GM18517 (cell line): ENCODE measurements around the gene BCORL1.

Source experiments
- ATAC-seq: cut with Tn5 transposase; IDR thresholded peaks from one replicate; pipeline ENCODE4 v1.9.1; 2021; ENCODE audit warnings: mild to moderate bottlenecking, moderate library complexity; ENCODE audit not compliant: unreplicated experiment

Gene BCORL1

DNA sequence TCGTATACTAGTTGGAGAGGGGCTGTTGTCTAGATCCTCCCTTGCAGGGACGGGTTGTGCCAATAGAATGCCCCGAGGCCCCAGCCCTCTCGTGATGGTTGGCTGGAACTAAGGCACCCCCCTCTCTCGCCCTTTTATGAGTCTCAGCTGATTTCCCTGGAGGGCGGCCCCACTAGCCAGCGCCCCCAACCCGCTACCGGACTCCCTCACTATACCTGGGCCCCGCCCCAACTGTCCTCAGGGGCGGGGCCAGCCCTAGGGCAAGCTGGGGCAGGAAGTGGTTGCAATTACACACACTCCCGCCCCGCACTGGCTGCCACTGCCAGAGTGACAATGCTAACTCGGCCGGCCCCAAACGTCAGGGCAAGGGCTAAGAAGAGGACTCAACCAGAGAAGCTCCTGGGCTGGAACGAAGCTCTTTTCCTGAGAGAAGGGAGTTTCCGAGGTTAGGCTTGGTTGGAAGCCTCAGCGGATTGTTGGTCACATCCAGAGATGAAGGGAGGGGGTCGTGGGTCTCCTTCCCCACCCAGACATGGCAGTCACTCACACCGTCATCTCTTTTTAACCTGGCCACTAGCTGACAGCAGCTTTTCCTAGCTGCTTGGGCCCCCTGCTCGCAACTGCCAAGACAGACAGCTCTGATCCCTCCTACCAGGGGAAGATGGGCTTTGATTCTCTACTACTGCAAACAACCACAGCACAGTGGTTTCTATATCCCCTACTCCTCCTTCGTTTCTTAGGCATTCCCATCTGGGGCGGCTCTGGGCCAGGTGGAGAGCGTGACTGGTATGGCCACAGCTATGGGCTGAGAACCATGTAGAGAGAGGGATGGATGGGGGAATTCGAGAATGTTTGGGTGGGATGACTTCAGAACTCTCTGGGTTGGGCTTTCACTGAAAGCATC, 21.0 kb upstream of the BCORL1 start:
- peak; percentile 82 for ATAC-seq

GRCh38 chrX:129963729-129964128, 18.7 kb upstream of the BCORL1 start:
- no peak for ATAC-seq

DNA sequence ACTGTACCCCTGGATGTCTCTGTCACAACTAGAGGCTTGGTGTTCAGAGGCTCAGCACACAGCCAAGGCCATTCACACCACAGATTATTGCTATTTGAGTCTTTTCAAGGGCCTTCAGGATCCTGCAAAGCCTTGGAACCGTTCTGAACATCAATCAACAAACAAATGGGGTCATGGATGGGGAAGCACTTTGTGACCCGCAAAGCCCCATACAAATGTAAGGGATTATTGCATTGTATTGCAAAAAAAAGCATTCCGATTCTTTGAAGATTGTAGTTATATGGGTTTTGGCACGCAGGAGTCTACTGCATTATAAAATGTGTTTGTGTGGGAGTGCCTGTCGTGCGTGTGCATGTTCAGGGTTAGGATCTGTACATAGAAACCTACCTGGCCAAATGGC, 17.3 kb upstream of the BCORL1 start:
- ATAC-seq = no peak

- no peak for ATAC-seq
Observed at GRCh38 chrX:129968968-129969367, 13.5 kb upstream of the BCORL1 start.

GRCh38 chrX:129976441-129976840, 6.0 kb upstream of the BCORL1 start:
- ATAC-seq = no peak

- ATAC-seq = no peak
Observed at GRCh38 chrX:129979207-129979920, 3.1 kb upstream of the BCORL1 start.

GRCh38 chrX:129980001-129980401, 2.4 kb upstream of the BCORL1 start:
- no peak for ATAC-seq

GRCh38 chrX:129980540-129981199, 1.8 kb upstream of the BCORL1 start:
- ATAC-seq = no peak

GRCh38 chrX:129981200-129981553, 1.3 kb upstream of the BCORL1 start:
- no peak for ATAC-seq

GRCh38 chrX:129981752-129982299, 609 bp upstream of the BCORL1 start:
- ATAC-seq = no peak

- ATAC-seq = no peak
Observed at GRCh38 chrX:129983575-129984110, 1.2 kb downstream of the BCORL1 start.

DNA sequence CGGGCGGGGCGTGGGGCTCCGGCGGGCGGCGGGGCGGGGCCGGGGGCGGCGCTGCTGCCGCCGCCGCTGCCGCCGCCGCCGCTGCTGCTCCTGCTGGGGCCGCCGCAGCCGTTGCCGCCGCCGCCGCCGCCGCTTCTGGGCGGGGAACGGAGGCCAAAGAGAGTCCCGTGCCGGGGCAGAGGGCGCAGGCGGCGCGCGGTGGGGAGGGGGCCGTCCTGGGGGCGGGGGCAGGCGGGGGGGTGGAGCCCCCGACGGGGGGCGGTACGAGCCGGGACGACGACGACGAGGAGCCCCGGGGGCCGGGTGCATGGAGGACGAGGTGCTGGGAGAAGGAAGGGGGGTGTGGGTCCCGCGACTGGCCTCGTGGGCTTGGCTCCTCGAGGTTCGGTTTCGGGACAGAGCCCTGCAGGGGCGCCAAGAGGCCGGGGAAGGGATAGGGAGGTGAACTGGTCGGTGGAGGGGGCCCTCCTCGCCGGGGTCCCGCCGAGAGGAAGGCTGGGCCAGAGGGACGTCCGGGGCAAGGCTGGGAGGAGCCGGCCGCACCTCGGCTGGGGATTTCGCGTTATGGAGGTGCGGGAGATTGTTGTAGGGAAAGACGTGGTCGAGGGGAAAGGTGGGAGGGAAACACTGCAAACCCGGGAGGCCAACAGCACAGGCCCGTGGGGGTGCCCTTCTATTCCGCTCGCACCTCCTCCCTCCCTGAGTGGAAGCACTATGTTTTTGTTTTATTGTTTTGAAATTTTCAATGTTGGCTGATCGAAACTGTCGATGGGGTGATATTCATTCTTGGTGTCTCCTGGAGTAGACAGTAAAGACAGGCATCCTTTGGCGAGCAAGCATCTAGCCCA, 1.9 kb downstream of the BCORL1 start:
- no peak for ATAC-seq

DNA sequence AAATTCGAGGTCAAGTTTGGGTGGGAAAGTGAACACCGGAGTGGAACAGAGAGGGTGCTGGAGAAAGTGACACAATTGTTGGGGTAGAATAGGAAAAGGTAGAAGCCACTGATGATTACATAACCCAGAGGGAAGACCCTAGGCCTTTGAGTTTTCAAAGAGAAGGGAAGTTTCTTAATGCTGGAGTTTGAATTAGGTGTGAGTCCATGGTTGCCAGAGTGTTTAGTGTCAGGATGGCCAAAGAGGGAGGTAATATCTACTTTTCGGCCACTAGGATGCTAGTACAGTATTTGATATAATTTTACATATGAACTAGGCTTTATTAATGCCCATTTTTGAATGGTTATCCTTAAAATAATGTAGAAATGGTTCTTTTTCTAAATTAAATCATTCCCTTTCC, 5.4 kb downstream of the BCORL1 start:
- no peak for ATAC-seq

- no peak for ATAC-seq
Observed at GRCh38 chrX:129992181-129992580, 9.7 kb downstream of the BCORL1 start.

DNA sequence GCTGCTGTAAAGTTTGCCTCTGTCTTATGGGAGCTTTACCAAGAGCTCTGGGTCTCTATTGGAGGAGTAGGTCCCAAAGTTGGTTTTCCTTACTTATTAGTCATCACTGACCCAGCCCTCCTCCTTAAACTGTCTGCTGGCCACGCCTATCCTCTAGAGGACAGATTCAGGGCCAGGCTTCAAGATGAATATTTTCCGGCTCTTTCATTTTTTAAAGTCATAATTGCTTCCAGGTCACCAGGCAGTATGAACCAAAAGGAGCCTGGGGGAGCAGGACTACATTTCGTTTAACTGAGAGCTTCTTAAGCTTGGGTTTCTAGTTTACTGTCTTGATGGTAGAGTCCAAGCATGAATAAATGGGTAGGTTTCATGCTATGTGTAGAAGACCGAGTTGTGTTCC, 13.7 kb downstream of the BCORL1 start:
- ATAC-seq = no peak

DNA sequence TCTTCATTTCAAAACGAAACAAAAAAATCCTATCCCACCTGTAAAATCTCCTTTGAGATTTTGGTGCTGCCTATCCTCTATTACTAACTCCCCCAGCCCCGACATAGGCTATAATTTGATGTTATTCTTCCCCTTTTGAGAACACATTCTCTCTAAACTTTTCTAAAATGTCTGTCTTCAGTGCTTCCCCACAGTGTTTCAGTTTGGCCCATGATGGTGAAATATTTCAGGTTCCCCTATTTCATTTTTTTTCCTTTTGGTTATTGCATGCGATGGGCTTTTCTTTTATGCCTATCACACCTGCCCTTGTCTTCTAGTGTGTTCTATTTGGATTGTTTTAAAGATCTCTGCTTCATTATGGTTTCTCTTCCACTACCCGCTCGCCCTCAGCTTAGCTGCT, 14.7 kb downstream of the BCORL1 start:
- ATAC-seq = no peak

- ATAC-seq = no peak
Observed at GRCh38 chrX:129998021-129998420, 15.6 kb downstream of the BCORL1 start.

DNA sequence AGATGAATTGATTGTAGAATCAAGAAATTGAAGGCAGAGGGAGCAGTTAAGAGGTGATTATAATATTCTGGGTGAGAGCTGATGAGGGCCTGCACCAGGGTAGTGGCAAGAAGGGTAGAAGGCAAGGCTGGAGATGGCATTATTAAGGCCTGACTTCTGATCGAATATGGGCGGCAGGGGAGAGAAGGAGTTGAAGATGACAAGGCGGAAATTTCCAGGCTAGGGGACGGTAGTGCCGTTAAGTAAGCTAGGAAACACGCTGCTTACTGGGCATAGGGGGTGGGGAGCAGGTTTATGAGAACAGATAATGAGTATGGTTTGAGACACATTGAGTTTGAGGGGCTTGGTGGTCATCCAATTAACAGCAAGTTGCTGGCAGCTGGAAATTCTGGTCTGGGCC, 19.5 kb downstream of the BCORL1 start:
- ATAC-seq = no peak

GRCh38 chrX:130002541-130002940, 20.1 kb downstream of the BCORL1 start:
- ATAC-seq = no peak

GRCh38 chrX:130005089-130005807, 22.8 kb downstream of the BCORL1 start:
- ATAC-seq = no peak
